GM19328 (cell line): ENCODE results near the gene MERTK.
"Not testable (repeated sequence)": the region's sequence is repeated elsewhere in the genome, so short reads cannot be mapped to it uniquely, and the experiment has no call there.

Source experiments
- ATAC-seq: cut with Tn5 transposase; IDR thresholded peaks from one replicate; pipeline ENCODE4 v1.9.1; 2021; ENCODE audit warnings: mild to moderate bottlenecking, moderate library complexity; ENCODE audit not compliant: unreplicated experiment

Gene MERTK

GRCh38 chr2:111945444-111946293 is 47.3 kb downstream of the MERTK start:
- ATAC-seq, result no peak

GRCh38 chr2:111946294-111947114 is 48.1 kb downstream of the MERTK start:
- ATAC-seq, result no peak

- ATAC-seq, result no peak
Measured at GRCh38 chr2:111947219-111947618, 48.8 kb downstream of the MERTK start.

- ATAC-seq, result no peak
Measured at GRCh38 chr2:111948832-111949231, 50.4 kb downstream of the MERTK start.

DNA sequence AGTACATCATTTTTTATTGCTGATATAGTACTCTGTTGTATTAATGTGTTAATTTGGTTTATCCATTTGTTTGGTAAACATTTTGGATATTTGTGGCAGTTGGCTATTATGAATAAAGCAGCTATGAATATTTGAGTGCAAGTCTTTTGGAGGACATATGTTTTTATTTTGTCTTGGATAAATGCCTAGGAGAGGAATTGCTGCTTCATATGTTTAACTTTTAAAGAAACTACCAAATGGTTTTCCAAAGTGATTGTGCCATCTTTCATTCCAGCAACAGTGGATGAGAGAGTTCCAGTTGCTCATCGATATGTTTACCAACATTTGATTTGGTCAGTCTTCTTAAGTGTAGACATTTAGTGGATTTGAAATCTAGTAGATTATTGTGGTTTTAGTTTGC is 51.8 kb downstream of the MERTK start:
- ATAC-seq, result no peak

DNA sequence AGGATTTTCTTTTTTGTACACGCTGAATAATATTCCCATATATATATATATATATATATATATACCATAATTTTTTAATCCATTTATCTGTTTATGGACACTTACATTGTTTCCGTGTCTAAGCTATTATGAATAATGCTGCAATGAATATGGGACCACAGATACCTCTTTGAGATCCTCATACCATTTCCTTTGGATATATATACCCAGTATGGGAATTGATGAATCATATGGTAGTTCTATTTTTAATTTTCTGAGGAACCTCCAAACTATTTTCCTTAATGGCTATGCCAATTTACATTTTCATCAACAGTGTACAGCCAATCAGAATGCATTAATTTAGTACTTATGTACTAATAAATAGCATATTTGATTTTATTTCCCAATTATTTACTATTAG is 53.1 kb downstream of the MERTK start:
- ATAC-seq, result no peak

DNA sequence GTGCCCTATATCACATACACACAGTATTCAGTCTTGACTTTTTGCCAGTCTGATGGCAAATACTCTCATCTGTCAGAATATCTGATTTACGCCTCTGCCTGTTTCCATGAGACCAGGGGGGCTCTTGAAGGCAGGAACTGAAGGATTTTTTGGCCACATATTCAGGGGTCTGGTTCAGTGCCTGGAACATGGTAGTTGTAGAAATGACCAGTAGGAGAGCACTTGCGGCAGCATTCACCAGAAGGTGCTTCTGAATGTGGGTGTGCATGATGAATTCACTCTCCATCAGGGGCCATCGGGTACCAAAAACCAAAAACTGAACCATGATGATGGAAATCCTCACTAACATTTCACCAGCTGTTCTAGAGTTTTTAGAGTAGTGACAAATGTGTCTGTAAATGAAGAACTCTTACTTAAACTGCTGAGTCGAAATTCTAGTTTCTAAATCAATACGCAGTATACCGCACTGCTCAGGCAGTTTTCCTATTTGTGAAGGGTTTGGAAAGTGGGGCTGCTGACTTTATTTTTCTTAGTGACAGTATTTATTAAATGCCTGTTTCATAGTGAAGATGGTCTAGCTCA is 54.6 kb downstream of the MERTK start:
- no peak for ATAC-seq

DNA sequence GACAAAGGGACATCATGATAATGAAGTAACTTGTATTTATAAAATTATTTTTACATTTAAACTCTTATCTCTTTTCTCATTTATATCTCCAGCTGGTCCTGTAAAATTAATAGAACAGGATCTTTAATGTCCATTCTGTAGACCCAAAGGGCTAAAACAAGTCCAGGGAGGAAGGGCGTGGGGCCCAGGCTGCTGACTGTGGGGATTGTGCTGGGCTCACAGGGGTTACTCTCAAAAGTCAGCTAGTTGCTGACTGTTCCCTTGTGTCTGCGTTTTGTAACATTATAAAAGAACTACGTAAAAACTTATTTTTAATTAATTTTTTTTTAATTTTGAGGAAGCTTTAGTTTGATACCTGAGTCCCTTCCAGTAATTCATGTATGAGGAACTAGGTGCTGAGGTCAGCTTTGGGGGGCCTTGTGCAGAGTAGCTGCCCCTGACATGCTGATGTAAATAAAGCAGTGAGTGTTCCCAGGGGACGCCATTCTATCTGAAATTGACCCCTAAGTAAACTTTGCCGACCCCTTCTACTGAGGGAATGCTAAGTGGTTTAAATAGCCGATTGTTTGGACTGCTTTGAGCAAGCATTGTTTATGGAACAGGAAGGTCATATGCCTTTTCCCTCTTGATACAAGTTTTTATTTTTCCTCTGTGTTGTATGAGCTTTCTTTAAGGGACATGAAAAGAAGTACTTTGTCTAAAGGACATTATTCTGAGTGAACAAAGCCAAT is 56.4 kb downstream of the MERTK start:
- ATAC-seq, result no peak

DNA sequence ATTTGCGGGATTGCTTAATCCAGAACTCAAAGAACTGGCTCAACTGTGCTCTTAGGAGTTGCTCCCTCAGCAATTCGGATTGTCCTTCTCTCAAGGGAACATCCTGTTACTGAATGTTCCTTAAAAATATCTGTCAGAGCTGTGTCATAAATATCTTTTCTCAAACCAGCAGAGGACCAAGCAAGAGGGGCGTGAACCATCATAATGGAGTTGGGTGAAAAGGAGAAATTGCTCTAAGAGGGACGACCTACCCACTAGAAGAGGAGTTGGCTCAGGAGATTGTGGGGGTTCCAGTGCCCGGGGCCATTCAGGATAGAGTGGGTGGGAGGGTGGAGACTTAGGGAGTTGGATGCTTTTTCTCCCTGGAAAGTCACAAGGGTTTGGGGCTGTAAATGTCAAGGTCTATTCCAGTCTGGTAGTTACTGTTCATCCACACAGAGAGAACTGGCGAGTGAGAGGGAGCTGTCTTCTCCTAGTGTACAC is 59.5 kb downstream of the MERTK start:
- no peak for ATAC-seq

- no peak for ATAC-seq
Measured at GRCh38 chr2:111958901-111959300, 60.5 kb downstream of the MERTK start.

DNA sequence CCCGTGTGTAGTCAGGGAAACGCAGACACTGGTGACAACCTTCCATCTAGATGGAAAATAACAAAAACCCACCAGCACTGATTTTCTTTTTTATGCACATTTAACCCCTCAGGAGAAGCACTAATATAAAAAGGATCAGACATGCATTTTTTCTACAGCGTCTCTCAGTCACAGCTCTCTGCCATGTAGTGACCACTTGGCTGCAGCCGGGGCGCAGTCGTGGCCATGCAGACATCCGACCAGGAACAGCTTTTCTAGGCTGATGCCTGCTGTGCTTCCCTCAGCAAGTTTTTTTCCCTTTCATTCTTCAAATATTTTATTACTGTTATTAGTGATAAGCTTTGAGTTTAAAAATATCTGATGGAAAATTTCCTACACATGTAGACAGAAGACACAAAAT is 63.3 kb downstream of the MERTK start:
- no peak for ATAC-seq

DNA sequence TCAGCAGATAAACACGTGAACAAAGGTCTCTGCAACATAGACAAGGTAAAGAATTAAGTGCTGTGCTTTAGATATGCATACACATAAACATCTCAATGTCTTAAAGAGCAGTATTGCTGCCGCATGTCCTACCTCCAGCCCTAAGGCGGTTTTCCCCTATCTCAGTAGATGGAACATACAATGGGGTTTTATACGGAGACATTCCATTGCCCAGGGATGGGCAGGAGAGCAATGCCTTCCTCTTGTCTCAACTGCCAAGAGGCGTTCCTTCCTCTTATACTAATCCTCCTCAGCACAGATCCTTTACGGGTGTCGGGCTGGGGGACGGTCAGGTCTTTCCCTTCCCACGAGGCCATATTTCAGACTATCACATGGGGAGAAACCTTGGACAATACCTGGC is 64.7 kb downstream of the MERTK start:
- not testable (repeated sequence) for ATAC-seq

GRCh38 chr2:111963508-111963907 is 65.1 kb downstream of the MERTK start:
- not testable (repeated sequence) for ATAC-seq

- ATAC-seq, result no peak
Measured at GRCh38 chr2:111965062-111965461, 66.7 kb downstream of the MERTK start.

DNA sequence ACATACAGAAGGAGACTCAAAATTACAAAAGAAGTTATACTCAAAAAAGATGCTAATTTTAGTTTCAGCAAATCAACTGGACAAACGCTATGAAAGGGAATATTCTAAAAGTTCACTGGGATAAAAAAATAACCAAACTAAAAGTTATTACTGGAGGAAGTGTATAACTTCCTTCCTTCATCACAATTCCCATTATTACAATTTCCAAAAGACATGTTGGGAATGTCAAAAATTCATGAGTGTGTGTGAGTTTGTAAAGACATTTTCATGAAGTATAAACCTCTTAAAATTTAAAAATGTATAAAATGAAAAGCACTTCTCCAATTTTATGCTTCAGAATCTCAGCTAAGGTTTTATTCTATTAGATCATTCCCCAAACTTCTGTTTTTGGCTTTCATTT is 67.8 kb downstream of the MERTK start:
- ATAC-seq, result no peak

DNA sequence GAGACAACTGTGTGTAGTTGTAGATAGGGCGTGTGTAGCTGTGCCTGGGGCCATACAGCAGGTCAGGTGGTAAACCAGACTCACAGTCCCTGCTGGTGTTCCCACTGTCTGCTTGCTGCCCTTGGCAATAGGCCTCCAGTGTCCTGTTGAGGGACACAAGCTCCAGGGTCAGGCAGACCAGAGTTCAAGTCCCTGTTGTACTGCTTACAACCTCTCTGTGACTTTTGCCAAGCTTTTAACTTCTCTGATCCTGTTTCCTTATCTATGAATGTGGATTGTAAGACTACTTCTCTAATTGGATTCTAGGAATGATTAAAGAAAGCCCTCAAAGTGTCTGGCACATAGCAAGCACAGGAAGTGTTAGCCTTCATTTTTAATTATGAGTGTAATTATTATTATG is 68.6 kb downstream of the MERTK start:
- ATAC-seq, result no peak

GRCh38 chr2:111970453-111970852 is 72.0 kb downstream of the MERTK start:
- no peak for ATAC-seq

- ATAC-seq, result no peak
Measured at GRCh38 chr2:111972955-111973565, 74.7 kb downstream of the MERTK start.

DNA sequence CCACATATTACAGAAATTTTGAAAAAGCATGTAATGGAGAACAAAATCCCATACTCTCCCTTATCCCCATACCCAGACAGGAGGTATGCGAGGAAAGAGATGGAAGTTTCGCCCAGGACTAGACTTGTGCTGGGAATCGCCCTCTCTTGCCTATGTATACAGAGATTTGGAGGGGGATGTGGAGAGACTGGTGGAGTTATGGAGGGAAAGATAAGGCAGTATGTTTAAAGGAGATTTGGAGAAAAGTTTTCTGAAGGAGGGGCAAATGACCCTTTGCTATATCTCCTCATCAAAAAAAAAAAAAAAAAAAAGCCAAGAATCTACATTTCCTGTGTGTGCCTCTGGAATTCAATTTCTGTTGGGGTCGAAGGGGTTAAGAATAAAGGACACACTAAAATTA is 75.3 kb downstream of the MERTK start:
- ATAC-seq, result no peak

- ATAC-seq, result no peak
Measured at GRCh38 chr2:111975053-111975552, 76.7 kb downstream of the MERTK start.
